Measurements from ENCODE around the gene BCR.
"Not testable (repeated sequence)": the region's sequence is repeated elsewhere in the genome, so short reads cannot be mapped to it uniquely, and the experiment has no call there.

Gene BCR

DNA sequence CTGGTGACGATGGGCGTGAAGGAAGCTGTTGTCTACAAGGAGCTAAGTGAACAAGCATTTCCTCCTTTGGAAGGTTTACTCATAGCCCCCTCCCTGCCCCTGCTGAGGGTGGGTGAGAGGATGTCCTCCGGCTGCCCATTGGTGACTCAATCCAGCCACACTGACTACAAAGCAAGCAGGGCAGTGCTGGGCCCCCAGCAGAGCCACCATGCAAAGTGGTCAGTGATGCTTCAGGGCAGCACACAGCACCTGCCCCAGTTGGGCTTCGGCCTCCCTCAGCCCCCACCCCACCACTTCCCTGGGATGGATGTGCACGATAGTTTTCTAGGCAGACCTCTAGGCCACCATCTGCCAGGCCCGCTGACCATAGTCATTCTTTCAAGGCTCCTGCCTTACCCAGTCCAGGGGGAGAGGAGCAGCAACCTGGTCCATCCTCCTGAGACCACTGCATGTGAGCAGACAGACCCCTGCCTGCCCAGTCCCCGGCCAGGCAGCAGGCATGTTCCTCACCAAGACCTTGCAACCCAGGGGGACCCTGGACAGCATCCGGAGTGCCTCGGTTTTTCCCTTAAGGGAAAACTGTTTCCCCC, 125.1 kb downstream of the BCR start:
- DNase-seq (ENCODE audit: low spot score): no peak
- TF ChIP-seq, protein P1, sequence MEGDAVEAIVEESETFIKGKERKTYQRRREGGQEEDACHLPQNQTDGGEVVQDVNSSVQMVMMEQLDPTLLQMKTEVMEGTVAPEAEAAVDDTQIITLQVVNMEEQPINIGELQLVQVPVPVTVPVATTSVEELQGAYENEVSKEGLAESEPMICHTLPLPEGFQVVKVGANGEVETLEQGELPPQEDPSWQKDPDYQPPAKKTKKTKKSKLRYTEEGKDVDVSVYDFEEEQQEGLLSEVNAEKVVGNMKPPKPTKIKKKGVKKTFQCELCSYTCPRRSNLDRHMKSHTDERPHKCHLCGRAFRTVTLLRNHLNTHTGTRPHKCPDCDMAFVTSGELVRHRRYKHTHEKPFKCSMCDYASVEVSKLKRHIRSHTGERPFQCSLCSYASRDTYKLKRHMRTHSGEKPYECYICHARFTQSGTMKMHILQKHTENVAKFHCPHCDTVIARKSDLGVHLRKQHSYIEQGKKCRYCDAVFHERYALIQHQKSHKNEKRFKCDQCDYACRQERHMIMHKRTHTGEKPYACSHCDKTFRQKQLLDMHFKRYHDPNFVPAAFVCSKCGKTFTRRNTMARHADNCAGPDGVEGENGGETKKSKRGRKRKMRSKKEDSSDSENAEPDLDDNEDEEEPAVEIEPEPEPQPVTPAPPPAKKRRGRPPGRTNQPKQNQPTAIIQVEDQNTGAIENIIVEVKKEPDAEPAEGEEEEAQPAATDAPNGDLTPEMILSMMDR (IDR thresholded peaks at IDR 0.05; ENCODE audit: borderline replicate concordance, control extremely low read depth, extremely low read depth, insufficient read depth, missing control alignments): no peak
- in situ Hi-C loops (cut with MboI; ENCODE audit: low sequenced_read_pairs, unreplicated experiment): no loop called here

DNA sequence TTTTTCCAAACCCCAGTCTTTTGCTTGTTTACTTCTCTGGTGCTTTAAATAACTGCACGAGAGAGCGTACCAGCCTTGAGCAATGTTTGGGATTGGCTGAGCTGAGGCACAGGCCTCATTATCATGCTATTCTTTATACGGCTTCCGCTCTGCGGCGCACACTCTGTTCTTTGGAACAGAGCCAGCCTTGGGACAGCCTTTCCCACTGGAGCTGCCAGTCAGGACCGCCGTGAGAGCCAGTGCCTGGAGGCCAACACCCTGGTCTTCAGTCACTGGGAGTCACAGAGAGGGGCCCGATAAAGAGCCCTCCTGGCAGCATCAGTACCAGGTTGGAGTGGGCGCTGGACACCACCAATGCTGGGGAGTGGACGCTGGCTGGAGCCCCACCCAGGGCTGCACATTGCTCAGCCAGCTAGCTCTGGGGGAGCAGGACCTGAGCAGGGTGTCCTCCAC, 125.6 kb downstream of the BCR start:
- in situ Hi-C loops (cut with MboI; ENCODE audit: low sequenced_read_pairs, unreplicated experiment): no loop called here
- no peak for DNase-seq (ENCODE audit: low spot score)

DNA sequence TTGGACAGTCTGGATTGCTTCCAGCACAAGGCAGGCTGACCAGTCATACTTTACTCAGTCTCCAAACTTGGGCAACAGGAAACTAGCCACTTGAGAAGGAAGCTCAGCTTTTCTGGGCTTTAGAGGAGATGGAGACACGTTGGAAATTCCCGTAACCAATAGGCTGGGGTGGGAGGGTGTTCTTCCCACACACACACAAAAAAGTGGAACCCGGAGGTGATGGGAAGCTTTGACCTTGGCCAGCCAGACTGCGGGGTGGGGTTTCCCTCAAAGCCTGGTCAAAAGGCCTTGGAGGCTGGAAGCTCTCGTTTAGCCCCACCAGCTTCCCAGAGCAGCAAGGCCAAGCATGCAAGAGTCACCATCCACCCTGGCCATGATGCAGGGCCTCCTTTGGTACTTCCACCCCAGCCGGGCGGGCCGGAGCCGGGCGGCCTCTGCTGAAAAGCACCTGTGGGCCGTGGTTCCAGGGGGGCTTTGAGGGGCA, 126.2 kb downstream of the BCR start:
- DNase-seq (ENCODE audit: low spot score): no peak
- TF ChIP-seq, protein P1 (IDR thresholded peaks at IDR 0.05; ENCODE audit: borderline replicate concordance, control extremely low read depth, extremely low read depth, insufficient read depth, missing control alignments): no peak
- in situ Hi-C loops (cut with MboI; ENCODE audit: low sequenced_read_pairs, unreplicated experiment): no loop called here

More for the DNA sequence above, 125.6 kb downstream of the BCR start:
- TF ChIP-seq, protein P1 (IDR thresholded peaks at IDR 0.05; ENCODE audit: borderline replicate concordance, control extremely low read depth, extremely low read depth, insufficient read depth, missing control alignments): no peak

DNA sequence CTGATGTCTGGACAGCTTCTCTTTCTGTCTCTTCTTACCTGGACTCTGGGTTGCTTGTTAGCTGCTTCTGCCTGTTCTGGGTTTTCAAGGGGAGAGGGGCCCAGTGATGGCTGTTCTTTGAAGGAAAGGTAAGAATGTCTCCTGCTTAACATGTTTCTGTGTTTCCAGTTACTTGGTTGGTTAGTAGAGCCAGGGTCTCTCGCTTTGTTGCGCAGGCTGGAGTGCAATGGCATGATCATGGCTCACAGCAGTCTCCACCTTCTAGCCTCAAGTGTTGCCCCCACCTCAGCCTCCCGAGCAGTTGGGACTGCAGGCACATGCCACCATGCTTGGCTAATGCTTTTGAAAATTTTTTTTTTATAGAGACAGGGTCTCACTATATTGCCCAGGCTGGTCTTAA, 126.6 kb downstream of the BCR start:
- in situ Hi-C loops (cut with MboI; ENCODE audit: low sequenced_read_pairs, unreplicated experiment): no loop called here
- no peak for DNase-seq (ENCODE audit: low spot score)
- TF ChIP-seq, protein P1 (IDR thresholded peaks at IDR 0.05; ENCODE audit: borderline replicate concordance, control extremely low read depth, extremely low read depth, insufficient read depth, missing control alignments): no peak

DNA sequence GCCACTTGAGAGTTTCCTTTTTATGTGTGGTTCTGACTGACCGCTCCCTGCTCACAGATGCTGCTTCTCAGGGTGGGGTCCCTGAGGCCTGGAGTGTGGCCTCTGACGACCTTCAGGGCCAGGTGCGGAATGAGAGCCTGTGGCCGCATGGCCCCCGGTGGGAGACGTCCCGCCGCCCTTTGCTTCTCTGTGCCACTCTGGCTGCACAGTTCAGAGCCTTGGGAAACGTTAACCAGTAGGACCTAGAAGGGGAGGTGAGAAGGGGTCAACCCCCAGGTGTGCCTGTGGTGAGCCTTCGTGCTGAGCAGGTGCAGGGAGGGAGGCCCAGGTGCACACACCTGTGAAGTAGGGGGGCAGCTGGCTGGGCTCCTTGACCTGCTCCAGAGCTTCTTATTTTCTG, 127.2 kb downstream of the BCR start:
- DNase-seq (ENCODE audit: low spot score); in situ Hi-C loops (cut with MboI; ENCODE audit: low sequenced_read_pairs, unreplicated experiment): not testable (repeated sequence)

DNA sequence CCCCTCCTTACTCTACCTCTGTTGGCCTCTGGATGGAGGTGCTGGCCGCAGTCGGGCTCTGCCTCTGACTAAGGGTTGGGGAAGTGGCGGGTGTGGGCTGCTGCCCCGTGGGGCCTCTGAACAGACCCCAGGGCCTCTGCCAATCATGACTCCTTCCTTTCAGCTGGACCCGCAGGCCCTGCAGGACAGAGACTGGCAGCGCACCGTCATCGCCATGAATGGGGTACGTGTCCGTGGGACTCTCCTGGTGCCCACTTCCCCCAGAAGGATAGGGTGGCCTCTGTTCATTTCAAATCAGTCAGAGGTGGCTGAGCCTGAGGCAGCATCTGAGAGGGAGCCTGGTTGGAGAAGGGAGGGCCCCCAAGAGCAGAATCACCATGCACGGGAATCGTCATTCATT, 129.0 kb downstream of the BCR start:
- DNase-seq (ENCODE audit: low spot score); in situ Hi-C loops (cut with MboI; ENCODE audit: low sequenced_read_pairs, unreplicated experiment): not testable (repeated sequence)

DNA sequence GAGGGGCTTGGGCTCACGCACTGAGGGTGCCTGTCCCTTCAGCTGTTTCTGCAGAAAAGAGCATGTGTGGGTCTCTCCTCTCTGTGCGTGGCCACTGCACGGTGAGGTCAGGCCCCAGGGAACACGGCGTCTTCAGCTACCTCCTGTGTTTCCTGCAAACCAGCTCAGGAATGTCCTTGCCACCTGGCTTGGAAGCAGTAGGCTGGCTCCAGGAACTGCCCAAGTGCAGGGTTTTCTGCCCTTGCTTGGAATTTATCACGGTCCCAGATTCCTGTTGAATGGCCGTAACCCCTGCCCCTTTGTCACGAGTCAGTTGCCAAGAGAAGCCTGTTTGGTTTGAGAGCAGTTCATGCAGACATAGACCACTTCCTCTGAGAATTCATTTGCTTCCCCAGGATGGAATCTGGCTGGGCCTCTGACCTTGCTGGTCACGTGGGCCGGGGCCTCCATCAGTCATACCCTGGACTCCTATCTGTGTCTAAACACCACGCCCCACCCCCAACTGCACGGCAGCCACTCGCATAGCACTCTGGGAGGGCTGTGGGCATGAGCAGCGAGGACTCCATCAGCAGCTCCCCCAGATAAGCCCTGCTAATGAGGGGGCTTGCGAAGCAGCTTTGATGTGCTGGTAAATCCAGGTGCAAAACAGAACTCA, 130.3 kb downstream of the BCR start:
- in situ Hi-C loops (cut with MboI; ENCODE audit: low sequenced_read_pairs, unreplicated experiment); DNase-seq (ENCODE audit: low spot score): not testable (repeated sequence)

DNA sequence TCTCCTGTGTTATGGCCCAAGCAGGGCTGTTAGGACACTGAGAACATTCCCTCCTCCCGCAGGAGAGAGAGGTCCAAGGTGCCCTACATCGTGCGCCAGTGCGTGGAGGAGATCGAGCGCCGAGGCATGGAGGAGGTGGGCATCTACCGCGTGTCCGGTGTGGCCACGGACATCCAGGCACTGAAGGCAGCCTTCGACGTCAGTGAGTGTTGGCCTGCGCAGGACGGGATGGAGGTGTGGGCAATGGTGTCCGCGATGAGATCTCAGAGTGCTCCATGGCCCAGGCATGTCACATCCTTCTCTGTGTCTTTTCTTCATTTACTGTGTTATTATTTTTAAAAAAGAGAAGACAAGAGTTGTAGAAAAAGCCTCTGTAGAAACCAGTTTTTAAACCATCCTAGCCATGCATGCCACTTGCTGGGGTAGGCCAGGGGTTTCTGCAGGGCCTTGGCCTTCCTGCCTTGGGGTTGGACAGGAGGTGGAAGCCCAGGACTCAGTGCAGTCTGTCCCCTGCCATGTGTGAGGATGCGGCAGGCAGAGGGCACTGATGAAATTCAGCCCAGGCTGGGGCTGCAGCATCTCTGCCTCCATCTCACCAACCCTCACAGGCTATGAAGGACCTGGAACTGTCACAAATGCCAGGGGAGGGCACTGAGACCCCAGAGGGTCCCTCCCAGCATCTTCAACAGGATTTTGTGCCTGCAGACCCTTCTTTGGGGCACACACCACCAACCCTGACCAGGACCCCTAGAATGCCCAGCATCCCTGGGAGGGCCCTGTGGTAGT, 131.5 kb downstream of the BCR start:
- in situ Hi-C loops (cut with MboI; ENCODE audit: low sequenced_read_pairs, unreplicated experiment); DNase-seq (ENCODE audit: low spot score): not testable (repeated sequence)

Measured in GM13976 (cell line).